NCI-H446 treated with DMSO at 0.1 percent for 48 hours (cell line): Measurements from ENCODE around the gene NRXN2.

Experiments used
- DNase-seq: peaks from one replicate; lab custom pipeline; 2025; lab: John Stamatoyannopoulos, UW

NRXN2 gene

DNA sequence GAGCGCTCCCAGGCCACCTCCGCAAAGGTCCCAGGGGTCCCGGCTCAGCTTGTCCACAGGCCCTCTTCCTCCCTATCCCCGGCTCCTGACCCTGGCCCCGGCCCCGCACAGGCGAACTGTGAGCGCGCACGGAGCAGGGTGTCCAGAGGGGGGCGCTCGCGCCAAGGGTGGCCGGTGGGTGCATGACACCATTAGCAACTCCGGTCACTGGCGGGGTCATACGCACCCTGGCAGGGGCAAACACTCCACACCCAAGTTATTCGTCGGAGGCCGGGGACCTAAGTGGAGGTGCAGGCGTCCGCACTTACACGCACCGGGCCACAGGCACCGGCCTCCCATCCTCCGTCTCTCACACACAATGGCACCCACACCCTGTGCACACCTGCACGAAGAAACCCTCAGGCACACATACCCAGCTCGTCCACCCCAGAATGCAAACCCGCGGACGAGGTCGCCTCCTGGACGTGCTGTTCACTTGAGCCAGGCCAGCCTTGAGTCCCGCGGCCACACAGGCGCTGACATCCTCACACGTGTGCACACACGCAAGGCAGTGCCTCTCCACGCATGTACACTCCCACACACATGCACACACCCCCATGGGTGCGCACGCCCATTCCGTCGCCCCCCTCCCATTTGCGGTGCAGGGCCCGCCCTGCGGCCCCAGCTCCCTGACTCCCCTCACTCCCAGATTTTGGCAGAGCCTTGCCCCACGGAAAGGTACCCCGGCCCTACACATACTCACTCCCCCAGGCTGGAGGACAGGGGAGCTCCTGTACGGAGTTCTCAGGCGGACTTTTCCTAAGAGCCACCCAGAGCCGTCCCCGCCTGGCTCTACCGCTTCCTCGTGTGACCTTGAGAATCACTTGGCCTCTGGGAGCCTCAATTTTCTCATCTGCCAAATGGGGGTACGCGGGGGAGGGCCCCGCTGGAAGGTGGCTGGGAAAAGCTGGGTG lies 20.9 kb upstream of the NRXN2 start, which contains the start of gene RASGRP2:
TSS of gene RASGRP2 (minus strand) at position 552 of the 953 bp plus-strand sequence. CDS start 1,276 bp downstream, outside the sequence.
- DNase-seq, result no peak

DNA sequence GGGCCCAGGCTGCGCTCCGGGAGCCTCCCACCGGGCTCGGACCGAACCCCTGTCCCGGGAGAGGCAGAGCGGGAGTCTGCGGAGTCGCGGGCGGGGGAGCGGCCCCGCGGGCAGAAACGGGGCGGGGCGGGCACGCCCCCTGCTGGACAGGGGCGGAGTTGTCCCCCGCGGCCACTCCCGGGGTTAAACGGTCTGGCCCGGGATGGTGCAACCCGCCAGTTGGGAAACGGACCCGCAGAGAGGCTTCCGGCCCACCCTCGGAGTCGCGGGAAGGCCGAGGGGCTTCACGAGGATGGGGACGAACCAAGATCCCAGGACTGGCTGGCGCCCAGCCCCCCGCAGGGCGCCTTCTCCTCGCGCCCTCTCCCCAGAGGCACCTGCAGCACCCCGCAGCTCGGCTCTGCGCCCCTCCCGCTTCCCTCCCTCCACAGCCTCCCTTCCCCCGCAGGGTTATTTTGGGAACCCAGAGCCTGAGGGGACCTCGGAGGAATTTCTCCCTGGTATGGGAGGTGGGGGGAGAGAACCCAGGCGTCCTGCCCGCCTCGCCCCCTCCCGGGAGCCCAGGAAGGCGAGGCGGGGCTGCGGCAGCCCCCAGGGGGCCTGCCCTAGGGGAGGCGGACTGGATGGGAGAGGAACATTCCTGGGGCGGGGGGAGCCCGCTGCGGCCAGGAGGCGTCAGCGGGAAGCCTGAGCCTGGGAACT lies 20.0 kb upstream of the NRXN2 start:
- no peak for DNase-seq

DNA sequence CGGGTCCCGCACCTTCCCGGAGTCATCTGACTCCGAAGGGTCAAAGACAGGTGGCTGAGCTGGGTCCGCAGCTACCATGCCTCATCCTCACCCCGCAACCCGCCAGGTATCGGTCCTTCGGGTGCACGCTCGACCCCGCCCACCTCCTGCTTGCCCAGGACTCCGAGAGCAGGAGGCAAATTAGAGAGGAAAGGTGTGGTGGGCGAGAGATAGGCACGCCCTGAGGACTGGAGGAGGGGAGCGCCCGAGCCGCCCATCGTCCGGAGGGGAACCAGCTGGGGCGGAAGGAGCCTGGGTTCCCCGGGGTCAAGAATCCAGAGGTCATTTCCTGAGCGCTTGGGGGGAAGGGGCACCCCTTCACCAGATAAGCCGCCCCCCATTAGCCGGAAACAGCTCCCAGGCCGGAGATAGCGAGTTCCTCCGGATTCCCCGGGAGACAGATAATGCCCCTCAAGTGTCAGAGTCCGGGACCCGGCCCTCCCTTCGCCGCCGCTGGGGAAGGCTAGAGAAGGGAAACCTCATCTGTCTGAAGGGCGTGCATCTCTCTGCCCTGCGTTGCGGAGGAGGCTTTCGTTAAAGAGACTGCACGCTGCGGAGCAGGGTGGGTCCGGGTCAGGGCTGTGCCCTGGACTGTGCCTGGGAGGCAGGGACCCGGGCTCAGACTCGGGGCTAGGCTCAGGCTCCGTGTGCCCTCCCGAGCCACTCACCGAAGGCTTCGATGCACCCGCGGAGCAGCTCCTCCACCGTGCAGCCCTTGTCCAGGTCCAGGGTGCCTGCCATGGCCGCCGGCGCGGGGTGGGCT lies 19.3 kb upstream of the NRXN2 start:
- no peak for DNase-seq

DNA sequence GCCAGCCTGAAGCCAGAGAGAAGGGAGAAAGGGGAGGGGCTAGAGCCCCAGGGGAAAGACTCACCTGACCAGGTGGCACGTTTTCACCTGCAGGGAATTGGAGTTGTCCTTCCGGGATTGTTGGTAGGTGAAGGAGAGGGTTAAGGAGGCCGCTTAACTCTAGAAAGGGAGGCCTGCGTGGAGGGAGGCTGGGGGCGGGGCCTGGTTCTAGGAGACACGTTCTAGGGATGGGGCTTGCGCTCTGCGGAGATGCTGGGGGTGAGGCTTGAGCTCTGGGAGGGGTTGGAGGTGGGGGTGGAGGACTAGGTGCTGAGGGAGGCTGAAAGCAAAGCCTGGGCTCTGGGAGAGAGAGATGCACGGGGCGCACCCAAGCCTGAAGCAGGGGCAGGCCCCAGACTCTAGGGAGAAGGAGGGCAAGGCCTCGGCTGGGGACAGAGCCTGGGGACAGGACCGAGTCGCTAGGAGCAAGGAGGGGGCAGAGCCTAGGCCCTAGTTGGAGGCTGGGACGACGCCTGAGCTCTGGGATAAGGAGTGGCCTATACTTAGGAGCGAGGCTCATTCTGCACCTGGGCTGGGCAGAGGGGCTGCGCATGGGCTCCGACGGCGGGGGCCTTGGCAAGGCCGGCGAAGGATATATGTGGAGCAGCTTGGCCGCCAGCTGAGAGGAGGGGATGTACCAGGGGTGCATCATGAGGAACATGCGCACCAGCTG lies 18.5 kb upstream of the NRXN2 start:
- no peak for DNase-seq

DNA sequence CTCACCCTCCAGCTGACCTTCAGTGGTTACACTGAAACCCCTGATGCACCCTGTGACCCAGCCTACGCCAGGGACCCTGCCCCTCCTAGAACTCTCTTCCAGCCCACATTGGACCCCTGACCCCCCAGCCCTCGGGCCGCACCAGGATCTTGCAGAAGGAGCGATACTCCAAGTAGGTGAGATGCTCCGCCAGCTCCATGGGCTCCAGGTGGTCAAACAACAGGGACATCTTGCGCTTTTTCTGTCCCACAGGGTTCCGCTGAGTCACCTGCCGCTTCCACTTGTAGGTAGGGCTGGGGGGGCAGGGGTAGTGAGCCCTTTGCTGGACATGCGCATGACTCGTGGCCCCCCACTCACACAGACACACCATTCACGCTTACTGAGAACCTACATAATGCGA lies 16.9 kb upstream of the NRXN2 start:
- no peak for DNase-seq

DNA sequence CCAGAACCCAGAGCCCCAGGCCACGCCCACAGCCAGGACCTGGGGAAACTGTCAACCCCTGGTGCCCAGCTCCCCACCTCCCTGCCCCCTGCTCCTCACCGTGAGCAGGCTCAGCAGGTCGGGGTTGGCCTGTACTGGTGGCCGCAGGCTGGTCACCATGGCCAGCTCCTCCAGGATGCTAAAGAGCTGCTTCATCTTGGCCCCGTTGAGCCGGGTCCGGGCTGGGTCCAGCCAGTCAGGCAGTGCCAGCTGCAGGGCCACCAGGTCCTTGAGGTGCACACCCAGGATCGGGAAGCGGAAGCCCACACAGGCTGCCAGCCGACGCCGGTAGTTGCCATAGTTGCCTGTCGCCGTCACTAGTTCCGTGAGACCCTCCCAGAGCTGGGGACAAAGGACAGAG lies 13.7 kb upstream of the NRXN2 start:
- no peak for DNase-seq

DNA sequence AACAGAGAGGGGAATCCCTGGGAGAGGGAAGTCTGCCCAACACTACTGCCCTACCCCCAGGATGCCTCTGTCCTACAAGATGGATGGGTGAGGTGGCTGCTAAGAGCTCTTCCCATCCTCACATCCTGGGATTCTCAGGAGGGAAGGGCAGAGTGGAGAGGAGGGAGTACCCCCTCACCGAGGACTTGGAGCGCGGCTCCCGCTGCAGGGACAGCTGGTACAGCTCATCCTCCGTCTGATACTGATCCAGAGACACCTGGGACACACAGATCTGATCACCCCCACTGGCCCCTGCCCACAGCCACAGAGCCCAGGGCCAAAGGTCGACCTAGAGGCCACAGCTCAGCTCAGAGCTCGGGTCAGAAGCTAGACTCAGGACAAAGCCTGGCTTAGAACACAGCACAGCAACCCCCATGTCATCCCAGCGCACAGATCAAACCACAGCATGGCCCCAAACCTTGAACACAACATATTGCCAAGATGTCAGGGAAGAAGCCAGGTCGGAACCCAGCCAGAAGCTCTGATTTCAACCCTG lies 12.8 kb upstream of the NRXN2 start:
- DNase-seq, result no peak

DNA sequence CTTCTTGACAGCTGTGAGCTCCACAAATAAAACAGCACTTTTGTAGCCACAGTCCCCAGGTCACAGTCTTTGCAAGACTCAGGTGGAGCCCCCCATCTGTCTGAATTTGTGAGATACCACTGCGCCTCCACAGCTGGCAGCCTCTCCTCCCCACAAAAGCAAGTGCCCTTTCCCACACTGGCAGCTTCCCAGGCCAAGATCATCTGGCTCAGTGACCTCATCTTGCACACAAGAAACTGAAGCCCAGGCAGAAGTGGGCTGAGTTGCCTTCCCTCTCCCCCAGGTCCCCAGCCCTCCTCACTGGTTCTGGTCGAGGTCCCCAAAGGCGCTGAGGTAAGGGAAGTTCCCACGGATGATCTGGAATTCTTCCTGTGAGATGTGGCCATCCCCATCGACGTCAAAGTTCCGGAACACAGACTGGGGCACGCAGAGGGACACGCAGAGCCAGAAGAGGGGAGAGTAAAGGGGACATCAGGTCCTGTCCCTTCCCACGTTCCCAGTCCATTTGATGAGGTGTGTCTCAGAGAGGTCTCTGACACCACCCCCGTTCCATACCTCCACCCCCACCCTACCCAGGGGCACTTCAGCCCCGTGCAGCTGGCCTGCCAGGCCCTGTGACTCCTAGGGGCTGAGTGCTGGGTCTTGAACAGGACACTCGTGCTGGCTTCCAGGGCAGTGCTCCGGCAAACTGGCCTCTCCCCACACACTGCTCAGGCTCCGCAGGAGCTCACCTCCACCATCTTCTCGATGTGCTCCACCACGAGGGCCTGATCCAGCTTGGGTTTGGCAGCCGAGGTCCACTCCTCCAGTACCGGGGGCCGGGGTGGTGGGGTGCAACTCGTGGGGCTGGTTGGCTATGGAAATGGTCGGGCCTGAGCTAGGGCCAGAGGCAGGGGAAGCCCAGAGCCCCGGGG lies 12.1 kb upstream of the NRXN2 start:
- no peak for DNase-seq

DNA sequence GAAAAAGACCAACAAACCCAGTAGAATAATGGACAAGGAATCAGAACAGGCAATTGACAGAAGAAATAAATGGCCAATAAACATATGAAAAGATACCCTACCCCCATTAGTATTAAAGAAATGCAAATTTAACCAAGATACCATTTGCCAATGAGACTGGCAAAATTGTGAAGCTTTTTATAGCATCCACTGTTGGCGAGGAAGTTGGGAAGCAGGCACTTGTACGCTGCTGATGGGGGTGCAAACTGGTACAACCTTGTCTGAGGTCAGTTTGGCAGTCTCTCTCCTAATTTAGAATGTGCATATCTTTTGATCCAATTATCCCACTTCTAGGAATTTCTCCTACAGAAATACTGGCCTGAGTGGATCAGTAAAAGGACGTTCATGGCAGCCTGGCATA lies 8.6 kb upstream of the NRXN2 start:
- no peak for DNase-seq

DNA sequence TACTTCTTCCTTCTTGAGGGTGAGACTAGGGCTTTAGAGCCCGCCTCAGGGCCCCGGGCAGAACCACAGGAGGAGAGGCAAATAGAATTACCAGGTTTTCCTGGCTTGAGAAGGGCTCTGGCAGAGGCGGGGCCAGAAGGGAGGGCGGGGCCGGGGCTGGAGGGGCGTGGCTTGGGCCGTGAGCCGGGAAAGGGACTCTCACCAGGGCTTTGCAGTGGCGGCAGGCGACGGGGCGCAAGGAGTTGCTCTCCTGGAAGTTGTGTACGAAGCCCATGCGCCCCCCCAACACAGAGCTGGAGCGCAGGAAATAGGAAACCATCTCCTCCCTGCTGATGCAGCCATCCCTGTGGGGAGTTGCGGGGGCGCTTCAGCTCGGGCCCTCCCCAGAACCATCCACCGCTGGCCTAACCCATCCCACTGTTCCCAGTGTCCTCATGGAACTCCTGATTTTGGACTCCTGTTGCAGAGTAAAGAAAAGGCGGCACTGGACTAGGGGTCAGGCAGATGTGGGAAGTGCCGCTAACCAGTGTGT lies 6.9 kb upstream of the NRXN2 start:
- DNase-seq, result no peak

DNA sequence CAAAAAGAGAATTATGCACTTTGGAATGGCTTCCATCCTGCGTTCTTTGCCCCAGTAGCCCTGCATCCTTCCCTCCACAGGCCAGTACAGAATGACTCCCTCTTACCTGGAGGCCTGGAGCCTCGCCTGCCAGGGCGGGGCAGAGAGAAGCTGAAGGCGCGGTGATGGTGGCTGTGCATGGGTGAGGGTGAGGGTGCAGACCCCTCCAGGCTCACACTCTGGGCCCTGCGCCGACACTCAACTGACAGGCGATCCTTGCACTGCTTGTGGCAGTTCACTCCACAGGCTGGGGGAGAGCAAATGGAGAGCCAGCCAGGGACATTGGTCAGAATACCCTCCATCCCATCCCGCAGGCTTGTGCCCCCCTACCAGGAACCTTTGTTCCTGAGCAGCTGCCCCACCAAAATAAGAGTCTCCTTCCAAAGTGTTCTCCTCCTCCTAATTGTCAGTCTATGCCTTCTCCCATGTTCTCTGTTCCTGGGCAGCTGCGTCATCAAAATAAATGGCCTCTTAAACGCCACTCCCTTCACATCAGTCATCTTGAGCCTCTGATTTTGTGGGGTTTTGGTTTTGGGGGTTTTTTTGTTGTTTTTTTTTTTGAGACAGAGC lies 5.9 kb upstream of the NRXN2 start:
- DNase-seq, result no peak

DNA sequence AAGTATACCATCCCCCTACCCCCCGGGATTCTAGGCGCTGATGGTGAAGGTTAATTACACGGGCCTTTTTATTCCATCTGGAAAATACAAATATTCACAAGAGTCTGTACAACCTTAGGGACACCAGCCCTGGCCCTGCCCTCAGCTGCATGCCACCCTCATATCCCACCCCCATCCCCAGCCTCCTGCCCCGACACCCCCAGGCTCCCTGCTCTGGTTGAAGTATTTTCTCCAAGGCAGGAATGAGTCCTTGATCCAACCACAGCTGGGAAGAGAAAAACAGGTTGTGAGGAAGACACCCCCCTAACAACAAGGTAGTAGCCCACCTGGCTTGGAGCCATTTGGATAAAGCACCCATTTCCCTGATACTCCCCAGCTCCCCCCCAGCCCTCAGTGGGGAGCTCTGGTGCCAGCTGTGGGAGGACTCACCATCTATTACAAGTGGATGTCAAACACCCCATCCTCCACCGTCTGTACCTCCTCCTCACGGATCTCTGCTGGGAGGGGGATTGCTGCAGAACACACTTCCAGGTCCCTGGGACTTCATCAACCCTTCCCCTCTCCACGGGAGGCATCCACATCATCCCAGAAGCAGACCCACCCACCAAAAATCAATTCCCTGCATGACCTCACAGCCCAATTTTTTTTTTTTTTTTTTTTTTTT lies 4.0 kb upstream of the NRXN2 start:
- no peak for DNase-seq

DNA sequence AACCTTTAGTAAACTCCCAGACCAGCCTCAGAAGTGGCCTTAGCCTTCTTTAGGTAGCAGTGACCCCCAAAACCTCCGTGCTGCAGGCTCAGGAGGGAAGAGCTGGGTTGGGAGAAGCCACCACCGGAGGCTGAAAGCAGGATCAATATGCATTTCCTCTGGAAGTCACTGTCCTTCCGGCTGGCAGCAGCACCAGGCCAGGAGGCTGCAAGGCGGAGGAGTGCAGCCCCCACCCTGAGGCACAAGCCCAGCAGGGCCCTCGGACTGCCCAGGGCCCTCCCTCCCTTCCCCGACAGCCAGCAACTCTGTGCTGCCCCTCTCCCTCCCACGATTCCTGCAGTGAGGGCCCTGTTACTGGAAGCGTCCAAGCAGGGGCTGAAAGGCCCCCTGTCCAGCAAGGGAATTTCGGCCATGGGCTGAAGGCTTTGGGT lies 3.2 kb upstream of the NRXN2 start:
- DNase-seq, result no peak

DNA sequence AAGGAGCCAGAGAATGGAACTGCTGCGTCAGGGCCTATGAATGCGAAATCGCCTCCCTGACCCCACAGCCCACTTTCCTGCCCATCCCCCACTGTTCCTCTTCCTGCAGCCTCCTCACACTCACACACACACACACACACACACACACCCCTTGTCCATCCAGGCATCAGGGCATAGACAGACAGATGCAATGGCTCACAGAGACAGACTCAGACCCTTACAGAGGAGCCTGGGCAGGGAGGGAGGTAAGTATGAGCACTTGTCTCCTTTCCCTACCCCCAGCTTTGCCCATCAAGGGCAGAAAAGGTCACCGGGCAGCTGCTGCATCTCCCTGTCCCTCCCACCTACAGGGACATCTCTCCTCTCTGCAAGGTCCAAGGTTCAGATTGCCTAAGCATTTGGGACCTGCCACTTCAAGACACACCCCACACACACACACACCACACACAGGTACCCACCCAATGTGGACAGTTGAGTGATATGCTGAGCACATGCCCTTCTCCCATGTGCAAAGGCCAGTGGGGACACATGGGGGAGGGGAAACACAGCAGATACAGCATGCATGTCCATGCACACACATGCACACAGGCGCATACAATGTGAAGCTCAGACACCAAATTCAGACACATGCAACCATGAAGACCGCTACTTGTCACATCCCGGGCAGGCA lies 2.0 kb upstream of the NRXN2 start:
- no peak for DNase-seq

DNA sequence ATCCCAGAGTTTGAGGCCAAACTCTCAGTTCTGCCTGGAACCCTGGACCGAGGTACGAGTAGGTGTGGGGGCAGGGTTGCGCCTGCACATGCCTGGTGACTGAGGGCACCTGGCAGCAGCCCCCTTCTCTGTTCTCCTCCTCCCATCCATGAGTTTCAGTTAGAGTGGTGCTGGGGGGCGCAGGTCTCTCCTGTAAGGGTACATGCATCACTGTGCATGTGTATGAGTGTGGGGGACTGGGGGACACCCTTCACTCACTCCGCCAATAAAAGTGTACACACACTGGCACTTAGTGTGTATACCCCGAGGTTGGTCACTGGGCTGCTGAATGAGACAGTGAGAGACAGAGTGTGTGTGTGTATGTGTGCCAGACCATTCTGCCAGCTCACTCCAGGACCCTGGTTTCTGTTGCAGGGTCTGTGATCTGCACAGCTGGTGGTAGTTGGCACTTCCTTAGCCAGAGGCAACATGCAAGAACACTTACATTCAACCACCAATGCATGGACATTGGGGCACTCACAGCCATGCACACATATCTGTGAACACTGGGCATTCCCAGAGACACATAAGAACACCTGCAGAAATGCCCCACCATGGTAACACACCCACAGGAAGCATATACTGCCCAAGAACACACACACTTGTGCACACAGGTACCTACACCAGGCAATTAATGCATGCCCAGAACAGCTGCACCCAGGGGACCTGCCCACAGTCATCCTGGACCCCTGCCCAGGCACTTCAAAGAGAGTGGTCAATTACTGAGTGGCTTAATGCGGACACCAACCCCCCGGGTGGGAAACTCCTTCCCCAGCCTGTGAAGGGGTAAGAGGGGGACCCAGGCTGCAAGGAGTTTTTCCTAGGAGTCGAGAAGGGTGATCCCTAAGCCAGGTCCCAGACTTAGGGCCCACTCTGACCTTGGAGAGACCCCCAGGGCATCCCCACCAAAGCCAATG lies 1.2 kb upstream of the NRXN2 start:
- no peak for DNase-seq

DNA sequence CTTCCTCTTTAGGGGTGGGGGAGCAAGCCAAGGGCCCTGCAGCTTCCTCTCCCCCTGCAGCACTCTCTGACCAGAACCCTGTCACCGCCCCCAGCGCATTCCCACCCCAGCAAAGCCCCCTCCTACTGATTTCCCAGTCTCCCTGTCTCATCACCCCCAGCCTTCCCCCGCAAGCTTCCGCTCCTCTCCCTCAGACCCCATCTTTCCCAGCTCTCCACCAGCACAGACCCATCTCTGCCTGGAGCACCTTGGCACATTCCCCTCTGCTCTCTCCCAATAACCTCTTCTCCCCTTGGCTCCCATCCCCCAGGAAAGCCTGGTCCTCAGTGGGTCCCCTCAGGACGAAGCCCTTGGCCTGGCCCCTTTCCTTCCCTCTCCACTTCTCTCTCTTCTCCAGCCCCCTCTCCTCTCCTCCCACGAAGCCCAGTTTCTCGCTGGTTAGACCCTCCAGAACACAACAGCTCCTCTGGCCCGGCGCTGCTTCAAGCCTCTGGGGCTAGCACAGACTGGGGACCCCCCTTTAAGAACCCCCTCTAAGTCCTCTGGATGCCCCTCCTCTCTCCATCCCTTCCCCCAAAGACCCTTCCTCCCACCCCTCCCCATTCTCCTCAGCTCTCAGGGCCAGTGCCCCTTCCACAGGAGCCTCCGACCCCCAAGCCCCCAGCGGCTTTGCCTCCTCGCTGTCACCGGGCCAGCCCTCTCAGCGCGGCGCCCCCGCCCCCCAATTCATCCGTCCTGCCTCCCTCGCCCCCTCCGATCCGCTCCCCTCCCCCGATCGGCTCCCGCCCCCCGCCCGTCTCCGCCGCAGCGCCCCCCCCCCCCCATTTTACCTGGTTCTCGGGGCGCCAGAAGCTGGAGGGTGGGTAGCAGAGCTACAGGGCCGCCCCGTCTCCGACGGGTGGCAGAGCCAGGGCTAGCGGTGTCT lies 594 bp downstream of the NRXN2 start:
- no peak for DNase-seq
